ENCODE results near the gene ASB14.
"Not testable (repeated sequence)": the region's sequence is repeated elsewhere in the genome, so short reads cannot be mapped to it uniquely, and the experiment has no call there.

The ASB14 gene

GRCh38 chr3:57292159-57292896 is at the start of gene ASB14:
ASB14 (minus strand) TSS chr3:57292685; CDS start chr3:57292033, 652 bp downstream.
- no peak for DNase-seq

- DNase-seq, result not testable (repeated sequence)
Observed at GRCh38 chr3:57339071-57339642, 46.7 kb upstream of the ASB14 start.

- DNase-seq, result not testable (repeated sequence)
Observed at GRCh38 chr3:57338272-57339070, 46.0 kb upstream of the ASB14 start.

GRCh38 chr3:57335283-57335938 is 42.9 kb upstream of the ASB14 start:
- no peak for DNase-seq

- peak in 1 of 2 experiments; percentile 2 for DNase-seq
Observed at GRCh38 chr3:57331078-57331610, 38.7 kb upstream of the ASB14 start.

GRCh38 chr3:57326498-57326897 is 34.0 kb upstream of the ASB14 start:
- not testable (repeated sequence) for DNase-seq

GRCh38 chr3:57314204-57314603 is 21.7 kb upstream of the ASB14 start:
- DNase-seq, result no peak

DNA sequence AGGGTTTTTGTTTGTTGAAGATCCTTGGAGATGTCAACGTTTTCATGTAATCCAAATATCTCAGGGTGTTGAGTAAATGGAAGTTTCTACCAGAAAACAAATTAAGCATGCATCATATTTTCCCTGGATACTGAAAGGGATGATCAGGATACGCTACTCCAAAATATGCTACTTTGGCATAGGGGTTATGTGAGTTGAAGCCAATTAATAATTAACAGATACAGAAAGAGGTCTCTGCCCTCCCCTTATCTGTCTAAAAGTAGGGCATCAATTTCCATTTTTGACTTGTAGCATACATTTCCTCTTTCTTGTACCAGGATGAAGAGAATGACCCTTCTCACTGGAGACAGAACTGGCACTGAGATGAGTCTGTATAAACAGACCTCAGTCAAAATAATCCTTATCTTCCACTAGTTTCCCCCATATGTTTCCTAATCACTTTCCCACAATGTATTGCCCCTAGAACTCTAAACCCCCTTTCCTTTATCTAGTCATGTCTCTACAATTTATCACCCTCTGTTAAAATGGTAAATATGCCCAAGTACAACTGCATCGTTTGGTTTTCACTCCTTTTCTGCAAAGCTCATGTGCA is 17.4 kb upstream of the ASB14 start:
- no peak for DNase-seq

GRCh38 chr3:57303520-57303919 is 11.0 kb upstream of the ASB14 start:
- not testable (repeated sequence) for DNase-seq

DNA sequence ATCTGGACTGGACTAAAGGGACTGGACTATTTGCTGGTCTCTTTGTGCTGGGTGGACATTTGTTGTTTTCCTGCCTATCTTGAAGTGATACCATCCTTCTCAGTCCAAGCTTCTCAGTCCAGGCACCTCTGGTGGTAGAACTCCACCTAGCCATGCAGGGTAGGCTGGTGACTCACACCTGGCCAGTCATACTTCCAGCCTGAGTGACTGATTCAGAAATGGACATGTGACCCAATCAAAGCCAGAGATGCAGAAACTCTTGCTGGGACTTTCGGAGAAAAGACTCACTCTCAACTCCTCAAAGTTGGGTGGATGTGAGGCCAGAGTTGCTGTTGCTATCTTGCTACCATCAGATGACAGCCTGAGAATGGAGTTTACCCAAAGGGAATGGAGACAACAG is 5.6 kb upstream of the ASB14 start:
- DNase-seq, result no peak

DNA sequence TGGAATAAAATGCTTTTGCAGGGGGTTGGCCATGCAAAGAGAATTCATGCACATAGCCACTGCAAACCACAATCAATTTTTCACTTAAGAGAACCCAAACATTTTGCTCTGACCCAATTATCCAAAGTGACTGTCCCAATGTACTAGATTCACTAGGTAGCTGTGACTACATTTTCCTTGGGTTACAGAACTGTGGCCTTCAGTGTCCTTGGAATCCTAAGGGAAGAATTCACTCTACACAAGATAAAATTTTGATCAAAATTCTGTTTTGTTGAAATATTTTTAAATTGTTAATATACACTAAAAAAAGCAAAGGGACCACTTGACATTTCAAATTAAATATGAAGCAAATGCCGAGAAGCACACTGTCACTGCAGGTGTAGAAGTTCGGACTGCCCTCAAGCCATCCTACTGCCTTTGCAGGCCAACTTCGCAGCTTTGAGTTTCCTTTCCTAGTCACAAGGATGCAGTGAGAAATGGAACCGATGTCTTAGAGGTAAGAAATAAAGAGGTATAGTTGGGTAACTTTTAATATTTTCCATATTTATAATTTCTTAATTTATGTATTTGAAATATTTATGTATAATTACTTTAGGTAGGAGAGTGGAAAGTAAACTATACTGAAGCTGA is 527 bp upstream of the ASB14 start:
- DNase-seq, result no peak

GRCh38 chr3:57288403-57288802 is 4.1 kb downstream of the ASB14 start:
- no peak for DNase-seq

- DNase-seq, result no peak
Observed at GRCh38 chr3:57287205-57287604, 5.3 kb downstream of the ASB14 start.

DNA sequence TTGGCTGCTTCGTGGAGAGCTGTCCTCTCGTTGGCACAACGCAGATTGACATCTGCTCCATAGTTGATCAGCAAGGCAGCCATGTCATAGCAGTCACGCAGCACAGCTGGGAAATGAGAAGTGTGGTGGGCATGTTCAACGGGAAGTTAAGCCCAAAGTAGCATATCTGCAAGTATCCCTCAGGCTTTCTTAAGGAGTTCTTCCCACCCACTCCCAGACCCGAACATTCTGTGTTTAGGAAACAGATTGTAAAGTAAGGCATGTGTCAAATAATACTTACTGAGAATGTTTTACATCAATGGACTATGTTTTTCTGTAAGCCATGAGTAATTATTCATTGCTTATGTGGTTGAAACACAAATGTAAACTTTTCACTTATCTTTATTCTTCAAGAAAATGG is 9.2 kb downstream of the ASB14 start:
- DNase-seq, result no peak

- no peak for DNase-seq
Observed at GRCh38 chr3:57281715-57282114, 10.8 kb downstream of the ASB14 start.

DNA sequence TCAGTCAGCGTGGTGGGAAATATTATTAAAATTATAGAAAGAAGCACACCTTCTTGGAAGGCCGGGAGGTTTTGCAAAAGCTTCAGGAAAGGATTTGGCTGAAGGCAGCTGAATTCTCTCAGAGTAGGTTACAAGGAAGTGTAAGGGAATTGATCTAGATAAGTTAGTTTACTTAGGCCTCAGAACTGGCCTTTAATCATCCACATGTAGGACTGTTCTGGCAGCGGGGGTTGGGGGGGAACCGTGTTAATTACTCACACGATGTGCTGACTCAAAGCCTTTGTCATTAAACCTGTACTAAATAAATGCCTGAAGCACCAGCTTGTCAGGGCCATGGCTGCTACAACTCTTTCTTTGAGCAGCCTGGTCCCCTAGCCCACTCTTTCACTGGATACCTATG is 12.8 kb downstream of the ASB14 start:
- DNase-seq, result no peak

DNA sequence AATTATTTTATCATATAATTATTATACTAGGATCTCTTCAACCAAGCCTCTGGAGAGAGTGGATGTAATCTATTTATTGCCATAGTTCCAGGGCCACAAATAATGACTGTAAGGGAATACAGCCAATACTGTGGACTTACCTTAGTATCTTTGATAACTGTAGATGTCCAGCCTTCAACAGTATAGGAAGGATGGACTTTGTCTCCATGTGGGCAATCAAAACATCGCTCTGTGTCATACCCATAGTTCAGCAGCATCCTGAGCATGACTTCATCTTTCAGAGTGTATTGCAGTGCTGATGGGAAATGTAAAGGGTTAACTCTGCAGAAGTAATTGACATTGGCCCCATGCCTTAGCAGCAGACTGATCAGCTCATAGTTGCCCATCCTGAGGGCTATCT is 14.2 kb downstream of the ASB14 start:
- no peak for DNase-seq

- DNase-seq, result no peak
Observed at GRCh38 chr3:57275393-57275792, 17.1 kb downstream of the ASB14 start.

GRCh38 chr3:57274845-57275244 is 17.6 kb downstream of the ASB14 start:
- no peak for DNase-seq

DNA sequence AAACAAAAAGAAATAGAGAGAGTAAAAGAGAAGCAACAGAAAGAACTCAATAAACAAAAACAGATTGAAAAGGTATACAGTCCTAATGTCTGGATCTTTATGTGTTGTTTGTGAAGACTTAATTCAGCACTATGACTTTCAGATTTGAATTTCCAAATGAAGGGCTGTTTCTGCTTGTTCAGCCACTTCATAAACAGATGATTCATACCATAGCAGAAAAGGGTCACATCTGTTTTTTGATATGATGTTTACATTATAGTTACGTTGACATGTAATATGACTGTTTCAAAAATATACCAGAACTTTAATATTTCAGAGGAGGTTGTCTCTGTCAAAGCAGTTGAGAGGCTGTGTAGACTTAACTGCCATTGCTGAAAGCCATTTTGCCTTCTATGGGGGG is 24.1 kb downstream of the ASB14 start:
- no peak for DNase-seq

DNA sequence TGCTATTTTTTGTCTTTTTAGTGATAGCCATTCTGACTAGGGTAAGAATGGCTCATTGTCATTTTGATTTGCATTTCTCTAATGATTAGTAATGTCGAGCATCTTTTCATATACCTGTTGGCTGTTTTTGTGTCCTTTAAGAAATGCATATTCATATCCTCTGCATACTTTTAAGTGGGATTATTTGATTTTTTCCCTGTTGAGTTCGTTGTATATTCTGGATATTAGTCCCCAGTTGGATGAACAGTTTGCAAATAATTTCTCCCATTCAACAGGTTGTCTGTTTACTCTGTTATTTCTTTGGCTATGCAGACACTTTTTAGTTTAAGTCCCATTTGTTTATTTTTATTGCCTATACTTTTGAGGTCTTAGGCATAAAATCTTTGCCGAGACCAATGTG is 30.6 kb downstream of the ASB14 start:
- no peak for DNase-seq

DNA sequence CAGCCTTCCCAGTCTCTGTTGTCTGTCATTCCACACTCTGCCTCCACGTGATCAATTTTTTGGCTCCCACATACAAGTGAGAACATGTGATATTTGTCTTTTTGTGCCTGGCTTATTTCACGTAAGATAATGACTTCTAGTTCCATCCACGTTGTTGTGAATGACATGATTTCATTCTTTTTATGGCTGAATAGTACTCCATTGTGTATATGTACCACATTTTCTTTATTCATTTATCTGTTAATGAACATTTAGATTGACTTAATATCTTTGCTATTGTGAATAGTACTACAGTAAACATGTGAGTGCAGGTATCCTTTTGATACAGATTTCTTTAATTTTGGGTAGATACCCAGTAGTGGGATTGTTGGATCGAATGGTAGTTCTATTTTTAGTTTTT is 31.4 kb downstream of the ASB14 start:
- no peak for DNase-seq

All from Kasumi-1 (cell line).